HCT116 (cell line): ENCODE measurements around the gene DTYMK. TPM values are rescaled to one million over a fixed set of nuclear protein-coding genes. Genes with fewer than 3 reads are reported as not detected.

Source experiments
- ATAC-seq: fragments of 200-7000 bp; cut with Tn5 transposase; 2 replicates; pipeline ENCODE4 v1.9.1; 2020; ENCODE audit warnings: mild to moderate bottlenecking, moderate library complexity
- BruUV-seq: library from RNA; stranded (reverse); fragments of 400-500 nt; replicated peaks from 2 replicates; lab custom pipeline; 2021; lab: Mats Ljungman, UMichigan
- CTCF ChIA-PET: fragments of 300-600 bp; sonication (Branson Sonifier 250); formaldehyde crosslinking; loops from one replicate; lab custom pipeline; 2021; ENCODE audit warnings: antibody characterized with exemption; lab: Charles Lee
- POLR2A ChIA-PET: fragments of 300-600, 350-600 bp; sonication (Branson Sonifier 250); formaldehyde crosslinking; loops from one replicate; lab custom pipeline; 2021; ENCODE audit warnings: antibody characterized with exemption; lab: Charles Lee
- RAD21 ChIA-PET, 2 experiments: fragments of 300-600 bp; sonication (Branson Sonifier 250); formaldehyde crosslinking; loops; one replicate each; lab custom pipeline; 2023; ENCODE audit warnings: low total read pairs in 2 of 2; ENCODE audit not compliant: uncharacterized antibody in 2 of 2, unreplicated experiment in 2 of 2, low non-redundant PET in 1 of 2; lab: Charles Lee
- DNase-seq: peaks from one replicate; pipeline ENCODE4 v3.0.0-alpha.2; 2010; ENCODE audit warnings: low read depth, low spot score
- H2AFZ ChIP-seq: fragments of 200-600 bp; shearing (Covaris generic), sonication (generic); 2 replicates; pipeline ENCODE4 v1.6.1; 2017; ENCODE audit warnings: low read depth, mixed run types, mixed read lengths, antibody characterized with exemption, low read length; ENCODE audit not compliant: poor library complexity, severe bottlenecking
- H3K27ac ChIP-seq: 2 replicates; pipeline ENCODE4 v1.5.1; 2012; ENCODE audit warnings: low read depth, low read length
- H3K27me3 ChIP-seq: fragments of 200-600 bp; sonication (generic); 2 replicates; pipeline ENCODE4 v1.6.1; 2016; ENCODE audit warnings: mixed run types, low read length, mixed read lengths; ENCODE audit not compliant: insufficient read depth
- H3K36me3 ChIP-seq, 2 experiments: fragments of 200-500 bp in 1 of 2; fragments of 200-600 bp in 1 of 2; sonication (Bioruptor generic) in 1 of 2; sonication (generic) in 1 of 2; 2 replicates each; pipeline versions ENCODE4 v1.5.1 to v1.6.1; 2014 to 2016; ENCODE audit warnings: low read length in 2 of 2, inconsistent platforms in 1 of 2, mixed read lengths in 1 of 2, mixed run types in 1 of 2; ENCODE audit not compliant: insufficient read depth in 2 of 2, control insufficient read depth in 1 of 2
- H3K4me1 ChIP-seq, 2 experiments: fragments of 200-600 bp in 1 of 2; sonication (generic) in 1 of 2; 2 replicates each; pipeline versions ENCODE4 v1.5.1 to v1.6.1; 2012 to 2017; ENCODE audit warnings: low read length in 2 of 2, inconsistent platforms in 1 of 2, mild to moderate bottlenecking in 1 of 2, mixed read lengths in 1 of 2, mixed run types in 1 of 2, moderate library complexity in 1 of 2; ENCODE audit not compliant: insufficient read depth in 2 of 2, control insufficient read depth in 1 of 2
- H3K4me2 ChIP-seq: fragments of 200-600 bp; sonication (generic); 2 replicates; pipeline ENCODE4 v1.6.1; 2017; ENCODE audit warnings: mixed run types, low read length, mixed read lengths
- H3K4me3 ChIP-seq, 2 experiments: fragments of 200-600 bp in 1 of 2; sonication (generic) in 1 of 2; replicated peaks in 1 of 2; 2 replicates each; pipeline ENCODE4 v1.5.1; 2011 to 2016; ENCODE audit warnings: low read length in 2 of 2, control low read depth in 1 of 2, low read depth in 1 of 2, mild to moderate bottlenecking in 1 of 2, mixed read lengths in 1 of 2, mixed run types in 1 of 2
- H3K79me2 ChIP-seq: fragments of 200-600 bp; sonication (generic); 2 replicates; pipeline ENCODE4 v1.6.1; 2017; ENCODE audit warnings: mild to moderate bottlenecking, mixed run types, low read length, moderate library complexity, mixed read lengths; ENCODE audit not compliant: insufficient read depth
- H3K9ac ChIP-seq: fragments of 200-600 bp; sonication (generic); 2 replicates; pipeline ENCODE4 v1.6.1; 2016; ENCODE audit warnings: low read length, mixed read lengths
- H3K9me2 ChIP-seq: fragments of 200-600 bp; sonication (generic), shearing (Covaris generic); 2 replicates; pipeline ENCODE4 v1.6.1; 2017; ENCODE audit warnings: mixed run types, mild to moderate bottlenecking, moderate library complexity; ENCODE audit not compliant: insufficient read depth
- H3K9me3 ChIP-seq, 2 experiments: fragments of 200-500 bp in 1 of 2; fragments of 200-600 bp in 1 of 2; sonication (Bioruptor generic) in 1 of 2; sonication (generic) in 1 of 2; 2 replicates each; pipeline ENCODE4 v1.6.1; 2014 to 2017; ENCODE audit warnings: low read length in 2 of 2, mixed read lengths in 2 of 2, inconsistent platforms in 1 of 2, low read depth in 1 of 2, mild to moderate bottlenecking in 1 of 2, mixed run types in 1 of 2, moderate library complexity in 1 of 2; ENCODE audit not compliant: control insufficient read depth in 1 of 2, insufficient read depth in 1 of 2
- H4K20me1 ChIP-seq: fragments of 200-600 bp; sonication (generic), shearing (Covaris generic); 2 replicates; pipeline ENCODE4 v1.6.1; 2017; ENCODE audit warnings: mixed run types, mild to moderate bottlenecking, moderate library complexity; ENCODE audit not compliant: insufficient read depth
- CBX3 ChIP-seq: IDR thresholded peaks from 2 replicates; pipeline ENCODE4 v1.6.1; 2012; ENCODE audit warnings: low read depth
- ELF1 ChIP-seq: IDR thresholded peaks from 2 replicates; pipeline ENCODE4 v1.6.1; 2012; ENCODE audit warnings: low read depth, borderline replicate concordance
- EZH2 ChIP-seq: fragments of 200-600 bp; sonication (generic); IDR thresholded peaks from 2 replicates; pipeline ENCODE4 v1.6.1; 2017; ENCODE audit warnings: antibody characterized with exemption, mixed run types
- RAD21 ChIP-seq: IDR thresholded peaks from 2 replicates; pipeline ENCODE4 v1.6.1; 2012; ENCODE audit warnings: low read depth, mild to moderate bottlenecking
- SIN3A ChIP-seq: IDR thresholded peaks from 2 replicates; pipeline ENCODE4 v1.6.1; 2012; ENCODE audit warnings: low read depth
- TCF7L2 ChIP-seq: IDR thresholded peaks from 2 replicates; pipeline ENCODE4 v1.7.0; 2011; ENCODE audit warnings: borderline replicate concordance, inconsistent platforms; ENCODE audit not compliant: insufficient read depth, insufficient read length; ENCODE audit errors: extremely low read depth
- YY1 ChIP-seq: IDR thresholded peaks from 2 replicates; pipeline ENCODE4 v1.6.1; 2011; ENCODE audit warnings: low read length, low read depth, moderate library complexity, mild to moderate bottlenecking; ENCODE audit not compliant: insufficient replicate concordance; ENCODE audit errors: extremely low read depth
- ZFX ChIP-seq: fragments of 450-650 bp; IDR thresholded peaks from 2 replicates; pipeline ENCODE4 v1.6.1; 2017
- ZNF274 ChIP-seq: fragments of 200-500 bp; sonication (Bioruptor generic); IDR thresholded peaks from 2 replicates; pipeline ENCODE4 v1.6.1; 2014; ENCODE audit warnings: mild to moderate bottlenecking, low read depth, low read length, inconsistent platforms
- intact Hi-C: fragments of 100-400 bp; cut with micrococcal nuclease; formaldehyde crosslinking; loops from 2 replicates; pipeline ENCODE4 v1.10.0; 2022
- total RNA-seq: library from RNA; stranded (reverse); gene quantifications from one replicate; pipeline ENCODE4 v1.2.1, GENCODE V29; 2021; ENCODE audit not compliant: unreplicated experiment
- TF ChIP-seq, protein P1 (sequence below): IDR thresholded peaks from 2 replicates; pipeline ENCODE4 v1.6.1; 2012; ENCODE audit warnings: low read depth
- TF ChIP-seq, protein P2 (sequence below): IDR thresholded peaks from 2 replicates; pipeline ENCODE4 v1.6.1; 2012
- TF ChIP-seq, protein P3 (sequence below): IDR thresholded peaks from 2 replicates; pipeline ENCODE4 v1.6.1; 2011; ENCODE audit warnings: mild to moderate bottlenecking, low read length, moderate library complexity; ENCODE audit not compliant: insufficient replicate concordance; ENCODE audit errors: extremely low read depth
- TF ChIP-seq, protein P4 (sequence below): IDR thresholded peaks from 2 replicates; pipeline ENCODE4 v1.6.1; 2012

The DTYMK gene
- total RNA-seq, 1 experiment from 2014 or later, result 83.3 TPM

DNA sequence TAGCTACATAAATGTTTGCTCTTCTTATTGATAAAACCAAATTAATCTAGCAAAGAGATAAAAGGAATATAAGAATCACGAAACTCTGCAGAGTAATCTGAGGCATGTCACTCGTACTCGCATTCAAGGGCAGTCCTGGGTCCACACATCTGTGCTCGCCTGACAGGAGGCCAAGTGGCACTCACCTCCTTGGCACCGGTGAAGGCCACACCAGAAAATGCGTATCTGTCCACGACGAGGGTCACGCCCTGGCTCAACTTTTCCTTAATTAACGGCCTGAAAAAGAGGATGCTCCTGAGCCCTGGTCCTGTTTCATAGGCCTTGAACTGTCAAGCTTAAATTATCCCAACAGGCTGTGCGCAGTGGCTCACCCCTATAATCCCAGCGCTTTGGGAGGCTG, 6.6 kb downstream of the DTYMK start:
- Histone ChIP-seq H3K4me2 (no peak overlapping the region), H3K9ac (no peak overlapping the region), H3K36me3 (peaks cover 47 to 57% of the 10 kb centered on the region in 2 experiments), H3K27me3 (no peaks in the 10 kb centered on the region), H3K79me2 (peaks cover 51% of the 10 kb centered on the region), H3K9me3 (no peaks in the 10 kb centered on the region), H3K9me2 (no peaks in the 10 kb centered on the region), H2AFZ (no peak overlapping the region), H4K20me1 (no peaks in the 10 kb centered on the region), H3K4me3 (no peak overlapping the region), H3K4me1 (no peaks in the 10 kb centered on the region), H3K27ac (no peak overlapping the region)
- TF ChIP-seq YY1 (no peak), ELF1 (no peak), CBX3 (no peak), SIN3A (no peak), ZFX (no peak), TCF7L2 (no peak), EZH2 (no peak), ZNF274 (no peak), RAD21 (no peak)
- TF ChIP-seq, protein P1, sequence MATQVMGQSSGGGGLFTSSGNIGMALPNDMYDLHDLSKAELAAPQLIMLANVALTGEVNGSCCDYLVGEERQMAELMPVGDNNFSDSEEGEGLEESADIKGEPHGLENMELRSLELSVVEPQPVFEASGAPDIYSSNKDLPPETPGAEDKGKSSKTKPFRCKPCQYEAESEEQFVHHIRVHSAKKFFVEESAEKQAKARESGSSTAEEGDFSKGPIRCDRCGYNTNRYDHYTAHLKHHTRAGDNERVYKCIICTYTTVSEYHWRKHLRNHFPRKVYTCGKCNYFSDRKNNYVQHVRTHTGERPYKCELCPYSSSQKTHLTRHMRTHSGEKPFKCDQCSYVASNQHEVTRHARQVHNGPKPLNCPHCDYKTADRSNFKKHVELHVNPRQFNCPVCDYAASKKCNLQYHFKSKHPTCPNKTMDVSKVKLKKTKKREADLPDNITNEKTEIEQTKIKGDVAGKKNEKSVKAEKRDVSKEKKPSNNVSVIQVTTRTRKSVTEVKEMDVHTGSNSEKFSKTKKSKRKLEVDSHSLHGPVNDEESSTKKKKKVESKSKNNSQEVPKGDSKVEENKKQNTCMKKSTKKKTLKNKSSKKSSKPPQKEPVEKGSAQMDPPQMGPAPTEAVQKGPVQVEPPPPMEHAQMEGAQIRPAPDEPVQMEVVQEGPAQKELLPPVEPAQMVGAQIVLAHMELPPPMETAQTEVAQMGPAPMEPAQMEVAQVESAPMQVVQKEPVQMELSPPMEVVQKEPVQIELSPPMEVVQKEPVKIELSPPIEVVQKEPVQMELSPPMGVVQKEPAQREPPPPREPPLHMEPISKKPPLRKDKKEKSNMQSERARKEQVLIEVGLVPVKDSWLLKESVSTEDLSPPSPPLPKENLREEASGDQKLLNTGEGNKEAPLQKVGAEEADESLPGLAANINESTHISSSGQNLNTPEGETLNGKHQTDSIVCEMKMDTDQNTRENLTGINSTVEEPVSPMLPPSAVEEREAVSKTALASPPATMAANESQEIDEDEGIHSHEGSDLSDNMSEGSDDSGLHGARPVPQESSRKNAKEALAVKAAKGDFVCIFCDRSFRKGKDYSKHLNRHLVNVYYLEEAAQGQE, result no peak
- TF ChIP-seq, protein P2, sequence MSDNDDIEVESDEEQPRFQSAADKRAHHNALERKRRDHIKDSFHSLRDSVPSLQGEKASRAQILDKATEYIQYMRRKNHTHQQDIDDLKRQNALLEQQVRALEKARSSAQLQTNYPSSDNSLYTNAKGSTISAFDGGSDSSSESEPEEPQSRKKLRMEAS, result no peak
- TF ChIP-seq, protein P3, sequence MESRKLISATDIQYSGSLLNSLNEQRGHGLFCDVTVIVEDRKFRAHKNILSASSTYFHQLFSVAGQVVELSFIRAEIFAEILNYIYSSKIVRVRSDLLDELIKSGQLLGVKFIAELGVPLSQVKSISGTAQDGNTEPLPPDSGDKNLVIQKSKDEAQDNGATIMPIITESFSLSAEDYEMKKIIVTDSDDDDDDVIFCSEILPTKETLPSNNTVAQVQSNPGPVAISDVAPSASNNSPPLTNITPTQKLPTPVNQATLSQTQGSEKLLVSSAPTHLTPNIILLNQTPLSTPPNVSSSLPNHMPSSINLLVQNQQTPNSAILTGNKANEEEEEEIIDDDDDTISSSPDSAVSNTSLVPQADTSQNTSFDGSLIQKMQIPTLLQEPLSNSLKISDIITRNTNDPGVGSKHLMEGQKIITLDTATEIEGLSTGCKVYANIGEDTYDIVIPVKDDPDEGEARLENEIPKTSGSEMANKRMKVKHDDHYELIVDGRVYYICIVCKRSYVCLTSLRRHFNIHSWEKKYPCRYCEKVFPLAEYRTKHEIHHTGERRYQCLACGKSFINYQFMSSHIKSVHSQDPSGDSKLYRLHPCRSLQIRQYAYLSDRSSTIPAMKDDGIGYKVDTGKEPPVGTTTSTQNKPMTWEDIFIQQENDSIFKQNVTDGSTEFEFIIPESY, result no peak
- TF ChIP-seq, protein P4, sequence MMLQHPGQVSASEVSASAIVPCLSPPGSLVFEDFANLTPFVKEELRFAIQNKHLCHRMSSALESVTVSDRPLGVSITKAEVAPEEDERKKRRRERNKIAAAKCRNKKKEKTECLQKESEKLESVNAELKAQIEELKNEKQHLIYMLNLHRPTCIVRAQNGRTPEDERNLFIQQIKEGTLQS, result no peak
- ChIA-PET POLR2A (no interaction called here), CTCF (no interaction called here), RAD21 (no interaction called here)
- no TSS peak for BruUV-seq
- no peak for ATAC-seq
- no peak for DNase-seq
- intact Hi-C loops, result no loop called here
